Colonic mucosa (tissue), 4 donors: ENCODE results near the gene PLXNB3. TPM values are rescaled to one million over a fixed set of nuclear protein-coding genes. Genes with fewer than 3 reads are reported as not detected.

Source experiments
- DNase-seq: peaks from one replicate; pipeline ENCODE4 v3.0.0-alpha.2; 2020
- H3K27ac ChIP-seq: fragments of 200-600 bp; one replicate; pipeline ENCODE4 v1.8.0; 2021
- H3K27me3 ChIP-seq: fragments of 200-600 bp; one replicate; pipeline ENCODE4 v1.8.0; 2021
- H3K36me3 ChIP-seq: fragments of 200-600 bp; one replicate; pipeline ENCODE4 v1.8.0; 2021
- H3K4me1 ChIP-seq: fragments of 200-600 bp; one replicate; pipeline ENCODE4 v1.8.0; 2021; ENCODE audit warnings: mild to moderate bottlenecking
- H3K4me3 ChIP-seq: fragments of 200-600 bp; one replicate; pipeline ENCODE4 v1.8.0; 2021
- H3K9ac ChIP-seq, 2 donors: one replicate each; pipeline ENCODE4 v1.7.0; 2013; ENCODE audit warnings: control low read depth in 2 of 2, low read depth in 2 of 2, low read length in 2 of 2
- H3K9me3 ChIP-seq: fragments of 200-600 bp; one replicate; pipeline ENCODE4 v1.8.0; 2021
- intact Hi-C: fragments of 100-400 bp; cut with DNase I; formaldehyde crosslinking; loops from one replicate; pipeline ENCODE4 v1.14.1; 2022
- total RNA-seq, 2 donors: library from RNA; stranded (reverse); fragmentation: NEBNext Ultra II Directional in 1 of 2; extraction: Animal tissue kit (Norgen Biotek cat#: 25700) in 1 of 2; gene quantifications; one replicate each; pipeline ENCODE4 v1.2.1, GENCODE V29; 2021
- TF ChIP-seq, protein P1 (sequence below): fragments of 200-600 bp; IDR thresholded peaks from one replicate; pipeline ENCODE4 v1.8.0; 2022; ENCODE audit warnings: antibody characterized with exemption, mild to moderate bottlenecking
- donor health status: healthy.
- donor health status: DM: no; HTN: no; CAD: no.
- donor health status: DM: no; HTN: no; CAD: no.

The PLXNB3 gene
- total RNA-seq, 2 donors from 2014 or later: 0.57 to 3.7 TPM

DNA sequence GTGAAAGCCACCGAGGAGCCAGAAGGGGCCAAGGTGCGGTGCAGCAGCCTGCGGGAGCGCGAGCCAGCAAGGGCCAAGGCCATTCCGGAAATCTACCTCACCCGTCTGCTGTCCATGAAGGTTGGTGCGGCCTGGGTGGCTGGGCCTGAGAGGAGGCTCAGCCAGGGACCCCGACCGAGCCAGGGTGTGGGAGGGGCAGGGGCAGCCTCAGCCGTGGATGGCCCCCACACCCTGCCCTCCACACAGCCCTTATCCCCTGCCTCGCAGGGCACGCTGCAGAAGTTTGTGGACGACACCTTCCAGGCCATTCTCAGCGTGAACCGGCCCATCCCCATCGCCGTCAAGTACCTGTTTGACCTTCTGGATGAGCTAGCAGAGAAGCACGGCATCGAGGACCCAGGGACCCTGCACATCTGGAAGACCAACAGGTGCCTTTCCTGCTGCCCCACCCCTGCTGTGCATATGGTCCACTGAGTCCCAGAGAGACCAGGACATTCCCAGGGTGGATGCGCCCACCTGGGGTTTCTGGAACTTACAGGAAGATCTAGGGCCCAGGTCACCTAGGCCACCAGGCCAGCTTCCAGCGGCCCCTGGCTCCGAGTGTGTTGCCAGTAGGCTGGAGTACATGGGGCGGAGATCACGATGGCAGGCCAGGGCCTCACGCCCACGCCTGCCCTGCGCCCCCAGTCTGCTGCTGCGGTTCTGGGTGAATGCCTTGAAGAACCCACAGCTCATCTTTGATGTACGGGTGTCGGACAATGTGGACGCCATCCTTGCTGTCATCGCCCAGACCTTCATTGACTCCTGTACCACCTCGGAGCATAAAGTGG, 13.4 kb downstream of the PLXNB3 start:
- peaks cover 6% of the 10 kb centered on the region for H3K27me3 ChIP-seq
- H3K9me3 ChIP-seq: no peaks in the 10 kb centered on the region
- H3K27ac ChIP-seq: no peak overlapping the region

DNA sequence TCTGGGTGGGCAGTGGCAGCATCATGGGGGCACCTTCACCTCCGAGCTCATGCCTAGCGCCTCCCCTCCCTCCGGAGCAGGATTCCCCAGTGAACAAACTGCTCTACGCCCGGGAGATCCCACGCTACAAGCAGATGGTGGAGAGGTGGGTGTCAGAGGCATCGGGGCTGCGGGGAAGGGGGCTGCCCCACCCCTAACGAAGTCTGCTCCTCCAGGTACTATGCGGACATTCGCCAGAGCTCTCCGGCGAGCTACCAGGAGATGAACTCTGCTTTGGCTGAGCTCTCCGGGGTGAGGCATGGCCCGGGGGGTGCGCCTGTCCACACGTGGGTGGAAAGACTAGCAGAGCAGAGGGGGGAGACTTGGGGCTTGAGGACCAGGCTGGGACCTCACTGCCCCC, 14.1 kb downstream of the PLXNB3 start:
- peaks cover 6% of the 10 kb centered on the region for H3K27me3 ChIP-seq
- no peaks in the 10 kb centered on the region for H3K36me3 ChIP-seq
- no peak overlapping the region for H3K27ac ChIP-seq
- TF ChIP-seq, protein P1, sequence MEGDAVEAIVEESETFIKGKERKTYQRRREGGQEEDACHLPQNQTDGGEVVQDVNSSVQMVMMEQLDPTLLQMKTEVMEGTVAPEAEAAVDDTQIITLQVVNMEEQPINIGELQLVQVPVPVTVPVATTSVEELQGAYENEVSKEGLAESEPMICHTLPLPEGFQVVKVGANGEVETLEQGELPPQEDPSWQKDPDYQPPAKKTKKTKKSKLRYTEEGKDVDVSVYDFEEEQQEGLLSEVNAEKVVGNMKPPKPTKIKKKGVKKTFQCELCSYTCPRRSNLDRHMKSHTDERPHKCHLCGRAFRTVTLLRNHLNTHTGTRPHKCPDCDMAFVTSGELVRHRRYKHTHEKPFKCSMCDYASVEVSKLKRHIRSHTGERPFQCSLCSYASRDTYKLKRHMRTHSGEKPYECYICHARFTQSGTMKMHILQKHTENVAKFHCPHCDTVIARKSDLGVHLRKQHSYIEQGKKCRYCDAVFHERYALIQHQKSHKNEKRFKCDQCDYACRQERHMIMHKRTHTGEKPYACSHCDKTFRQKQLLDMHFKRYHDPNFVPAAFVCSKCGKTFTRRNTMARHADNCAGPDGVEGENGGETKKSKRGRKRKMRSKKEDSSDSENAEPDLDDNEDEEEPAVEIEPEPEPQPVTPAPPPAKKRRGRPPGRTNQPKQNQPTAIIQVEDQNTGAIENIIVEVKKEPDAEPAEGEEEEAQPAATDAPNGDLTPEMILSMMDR: no peak
- DNase-seq: no peak
- H3K9ac ChIP-seq: no peak overlapping the region
- intact Hi-C loops: no loop called here
- H3K9me3 ChIP-seq: no peaks in the 10 kb centered on the region
- no peak overlapping the region for H3K4me3 ChIP-seq
- H3K4me1 ChIP-seq: no peaks in the 10 kb centered on the region

More for the DNA sequence above, 13.4 kb downstream of the PLXNB3 start:
- no peak for DNase-seq
- intact Hi-C loops: no loop called here
- TF ChIP-seq, protein P1: no peak
- Histone ChIP-seq H3K4me1 (no peaks in the 10 kb centered on the region), H3K9ac (no peak overlapping the region), H3K36me3 (no peaks in the 10 kb centered on the region), H3K4me3 (no peak overlapping the region)

DNA sequence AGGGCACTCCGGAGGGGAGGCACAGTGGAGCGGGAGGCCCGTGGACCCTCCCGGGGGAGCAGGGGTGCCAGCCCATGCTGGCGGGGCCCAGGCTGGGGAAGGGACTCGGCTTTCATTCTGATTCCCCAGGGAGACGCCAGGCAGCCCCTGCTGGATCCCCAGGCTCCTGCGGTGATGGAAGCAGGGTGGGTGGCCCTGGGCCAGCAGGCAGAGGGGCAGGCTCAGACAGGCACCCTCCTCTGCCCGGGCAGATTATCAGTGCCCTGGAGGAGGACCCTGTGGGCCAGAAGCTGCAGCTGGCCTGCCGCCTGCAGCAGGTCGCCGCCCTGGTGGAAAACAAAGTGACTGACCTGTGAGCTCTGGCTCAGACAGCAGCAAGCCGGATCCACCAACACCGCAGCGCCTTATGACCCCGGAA, 14.6 kb downstream of the PLXNB3 start:
- Histone ChIP-seq H3K9ac (no peak overlapping the region), H3K27ac (no peak overlapping the region), H3K4me1 (no peaks in the 10 kb centered on the region), H3K36me3 (no peaks in the 10 kb centered on the region), H3K9me3 (no peaks in the 10 kb centered on the region), H3K4me3 (no peak overlapping the region), H3K27me3 (peaks cover 6% of the 10 kb centered on the region)
- intact Hi-C loops: no loop called here
- TF ChIP-seq, protein P1: no peak
- no peak for DNase-seq

DNA sequence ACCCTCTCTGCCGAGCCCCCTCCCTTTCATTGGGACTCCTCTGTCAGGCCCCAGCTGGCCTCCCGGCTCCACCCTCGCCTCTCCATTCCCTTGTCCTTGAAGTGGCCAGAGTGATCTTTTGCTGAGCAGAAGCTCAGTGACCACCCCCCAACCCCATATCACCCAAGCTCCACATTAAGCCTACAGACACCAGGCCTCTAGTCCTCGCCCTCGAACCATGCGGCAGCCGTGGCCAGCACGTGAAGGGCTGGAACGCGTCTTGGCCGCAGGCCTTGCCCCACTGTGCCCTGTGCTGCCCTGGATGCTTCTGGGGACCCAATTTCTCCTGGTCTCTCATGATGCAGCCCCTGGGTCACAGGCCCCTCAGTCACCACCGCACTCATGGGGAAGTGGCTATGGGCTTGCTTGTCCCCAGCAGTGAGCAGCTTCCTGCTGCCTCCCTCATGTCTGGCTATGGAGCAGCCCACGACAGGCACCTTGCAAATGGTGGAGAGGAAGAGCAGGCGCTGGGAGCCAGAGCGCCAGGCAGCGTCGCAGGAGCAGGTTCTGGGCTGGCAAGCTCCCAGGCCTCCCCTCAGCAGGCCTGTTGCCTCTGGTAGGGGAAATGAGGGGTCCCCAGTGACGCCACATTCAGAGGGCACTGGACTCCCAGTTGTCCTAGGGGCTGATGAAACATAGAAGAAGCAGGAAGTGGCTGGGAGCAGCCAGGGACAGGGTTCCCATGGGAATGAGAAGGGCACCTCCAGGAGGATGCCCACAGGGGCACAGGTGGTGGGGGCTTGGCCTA, 16.0 kb downstream of the PLXNB3 start:
- Histone ChIP-seq H3K27ac (no peak overlapping the region), H3K4me3 (no peak overlapping the region), H3K9ac (no peak overlapping the region), H3K36me3 (no peaks in the 10 kb centered on the region), H3K27me3 (peaks cover 6% of the 10 kb centered on the region), H3K4me1 (no peaks in the 10 kb centered on the region), H3K9me3 (no peaks in the 10 kb centered on the region)
- no peak for DNase-seq
- TF ChIP-seq, protein P1: no peak
- intact Hi-C loops: no loop called here

DNA sequence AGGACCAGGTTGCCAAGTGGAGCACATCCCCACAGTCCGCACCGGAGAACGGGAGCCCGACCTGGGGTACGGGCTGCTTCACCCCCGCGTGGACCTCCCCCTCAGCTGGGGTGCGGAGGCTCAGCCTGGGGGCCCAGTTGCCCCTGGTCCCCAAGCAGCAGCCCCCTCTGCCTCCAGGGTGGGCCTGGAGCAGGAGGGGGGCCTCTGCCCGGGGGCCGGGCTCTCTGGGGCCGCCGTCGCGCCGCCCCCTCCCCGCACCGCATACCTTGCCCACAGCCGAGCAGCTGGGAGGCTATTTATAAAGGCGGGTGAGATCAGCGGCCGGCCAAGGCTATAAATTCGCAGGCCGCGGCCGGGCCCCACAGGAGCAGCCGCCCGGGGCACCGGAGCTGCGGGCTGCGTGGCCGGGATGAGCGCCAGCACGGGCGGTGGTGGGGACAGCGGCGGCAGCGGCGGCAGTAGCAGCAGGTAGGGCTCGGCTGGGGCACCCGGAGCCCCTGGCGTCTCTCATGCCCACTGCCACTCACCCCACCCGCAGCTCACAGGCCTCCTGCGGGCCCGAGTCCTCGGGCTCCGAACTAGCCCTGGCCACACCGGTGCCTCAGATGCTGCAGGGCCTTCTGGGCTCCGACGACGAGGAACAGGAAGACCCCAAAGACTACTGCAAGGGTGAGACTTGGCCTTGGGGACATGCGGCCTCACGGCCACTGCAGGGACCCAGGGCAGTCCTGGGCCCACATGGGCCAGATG, 16.8 kb downstream of the PLXNB3 start, which contains the start of gene SRPK3:
Gene SRPK3 (plus strand): TSS at position 364 of the 750 bp plus-strand sequence. CDS start 46 bp downstream, at position 410.
- H3K4me3 ChIP-seq: no peak within 1 kb of the TSS
- H3K9ac ChIP-seq: peak within 1 kb of the TSS in 1 of 2 donors; percentile 12
- no peaks in the 10 kb centered on the region for H3K4me1 ChIP-seq
- H3K27ac ChIP-seq: no peak within 1 kb of the TSS
- intact Hi-C loops: no loop called here
- no peaks in the 10 kb centered on the region for H3K36me3 ChIP-seq
- peaks cover 6% of the 10 kb centered on the region for H3K27me3 ChIP-seq
- TF ChIP-seq, protein P1: no peak
- no peaks in the 10 kb centered on the region for H3K9me3 ChIP-seq
- DNase-seq: no peak
